ENCODE results near the gene PCNX1.

Gene PCNX1

DNA sequence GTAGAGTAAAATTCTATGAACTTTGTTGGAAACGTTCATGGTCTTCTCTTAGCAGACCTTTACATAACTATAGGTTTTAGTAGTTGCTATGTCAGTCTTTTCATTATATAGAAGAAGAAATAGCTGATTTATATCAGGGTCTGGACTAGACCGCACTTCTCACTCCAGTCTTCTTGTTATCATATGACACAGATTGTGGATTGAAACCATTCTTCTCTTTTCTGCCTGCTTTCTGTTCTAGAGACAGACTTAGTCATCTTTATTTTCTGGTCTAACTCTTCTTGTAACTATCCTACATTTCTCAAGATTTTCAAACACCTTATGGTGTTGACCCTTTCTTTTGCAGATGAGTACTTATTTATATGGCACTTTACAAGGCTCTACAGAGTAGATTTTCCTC, 55.7 kb downstream of the PCNX1 start:
- no peak for TF ChIP-seq CTCF (conservative IDR thresholded peaks at IDR 0.05; ENCODE audit: low read depth)
- POLR2A ChIA-PET (ENCODE audit: low non-redundant PET) = interaction anchor here (0.7 kb wide), 1 partner anchor 16 kb away, joined by 3 read pairs; no protein-coding TSS in a partner anchor
- CTCF ChIA-PET = interaction anchor here (1.6 kb wide), 1 partner anchor 9 kb away, joined by 6 read pairs; no protein-coding TSS in a partner anchor
- DNase-seq (ENCODE audit: low spot score) = no peak
- H3K27ac ChIP-seq = no peak overlapping the region

- no peak overlapping the region for H3K27ac ChIP-seq
- no peak for DNase-seq (ENCODE audit: low spot score)
- ChIA-PET POLR2A (ENCODE audit: low non-redundant PET) (no interaction called here), CTCF (interaction anchor here (0.6 to 1.6 kb wide), 2 partner anchors 8 to 341 kb away, joined by 5 to 6 read pairs; no protein-coding TSS in a partner anchor)
- TF ChIP-seq CTCF (conservative IDR thresholded peaks at IDR 0.05; ENCODE audit: low read depth) = no peak
These were observed 57.2 kb downstream of the PCNX1 start for GRCh38 chr14:70964492-70964891.

GRCh38 chr14:70971560-70971959, 64.3 kb downstream of the PCNX1 start:
- TF ChIP-seq CTCF (conservative IDR thresholded peaks at IDR 0.05; ENCODE audit: low read depth) = no peak
- no peak for DNase-seq (ENCODE audit: low spot score)
- POLR2A ChIA-PET (ENCODE audit: low non-redundant PET) = no interaction called here
- no peak overlapping the region for H3K27ac ChIP-seq
- CTCF ChIA-PET = no interaction called here

GRCh38 chr14:70972107-70972976, 65.1 kb downstream of the PCNX1 start:
- DNase-seq (ENCODE audit: low spot score) = peak; percentile 49
- no peak overlapping the region for H3K27ac ChIP-seq
- ChIA-PET CTCF (interaction anchor here (0.6 to 1.5 kb wide), 15 partner anchors 9 to 1151 kb away, joined by 3 to 7 read pairs (median 3); partner anchors contain the start of gene PCNX1), POLR2A (ENCODE audit: low non-redundant PET) (no interaction called here)
- TF ChIP-seq CTCF (conservative IDR thresholded peaks at IDR 0.05; ENCODE audit: low read depth) = peak; percentile 90

DNA sequence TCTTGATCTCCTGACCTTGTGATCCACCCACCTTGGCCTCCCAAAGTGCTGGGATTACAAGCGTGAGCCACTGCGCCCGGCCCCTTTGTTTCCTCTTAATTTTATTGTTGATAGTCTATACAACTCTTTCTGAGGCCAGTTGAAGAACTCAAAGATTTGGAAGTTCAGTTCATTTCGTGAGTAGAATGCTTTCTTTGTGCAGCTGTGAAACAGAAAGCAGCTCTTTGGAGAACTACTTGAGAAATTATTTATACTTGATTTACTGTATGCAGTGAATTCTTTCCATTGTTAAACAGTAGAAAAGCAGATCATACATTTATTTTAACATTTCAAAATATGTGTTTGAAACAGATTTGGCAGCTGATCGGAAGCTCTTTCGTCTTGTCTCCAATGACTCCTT, 69.3 kb downstream of the PCNX1 start:
- ChIA-PET CTCF (no interaction called here), POLR2A (ENCODE audit: low non-redundant PET) (no interaction called here)
- DNase-seq (ENCODE audit: low spot score) = no peak
- no peak for TF ChIP-seq CTCF (conservative IDR thresholded peaks at IDR 0.05; ENCODE audit: low read depth)
- H3K27ac ChIP-seq = no peak overlapping the region

- POLR2A ChIA-PET (ENCODE audit: low non-redundant PET) = no interaction called here
- CTCF ChIA-PET = interaction anchor here (0.6 to 0.7 kb wide), 2 partner anchors 23 to 908 kb away, joined by 4 read pairs; no protein-coding TSS in a partner anchor
- H3K27ac ChIP-seq = no peak overlapping the region
- no peak for DNase-seq (ENCODE audit: low spot score)
- no peak for TF ChIP-seq CTCF (conservative IDR thresholded peaks at IDR 0.05; ENCODE audit: low read depth)
These were observed 74.0 kb downstream of the PCNX1 start for GRCh38 chr14:70981000-70981952.

All from RWPE1 (cell line).